KMS-11 (cell line): ENCODE measurements around the gene MSS51.

ENCODE experiments used
- H2AFZ ChIP-seq: fragments of 200-600 bp; sonication (generic); 2 replicates; pipeline ENCODE4 v1.6.1; 2016; ENCODE audit warnings: antibody characterized with exemption, mixed run types, low read depth
- H3K27ac ChIP-seq: fragments of 200-600 bp; sonication (generic); 2 replicates; pipeline ENCODE4 v1.6.1; 2016; ENCODE audit warnings: mild to moderate bottlenecking, mixed run types
- H3K27me3 ChIP-seq: fragments of 200-600 bp; sonication (generic); 2 replicates; pipeline ENCODE4 v1.6.1; 2017; ENCODE audit warnings: mild to moderate bottlenecking, low read depth, mixed run types, moderate library complexity; ENCODE audit not compliant: insufficient read depth
- H3K36me3 ChIP-seq: fragments of 200-600 bp; sonication (generic); 2 replicates; pipeline ENCODE4 v1.6.1; 2017; ENCODE audit warnings: mild to moderate bottlenecking, mixed run types; ENCODE audit not compliant: insufficient read depth
- H3K4me1 ChIP-seq: fragments of 200-600 bp; sonication (generic); 2 replicates; pipeline ENCODE4 v1.6.1; 2016; ENCODE audit warnings: mild to moderate bottlenecking, low read depth, mixed run types; ENCODE audit not compliant: poor library complexity, severe bottlenecking
- H3K4me2 ChIP-seq: fragments of 200-600 bp; sonication (generic); 2 replicates; pipeline ENCODE4 v1.7.0; 2016; ENCODE audit warnings: mild to moderate bottlenecking, mixed run types
- H3K4me3 ChIP-seq: fragments of 200-600 bp; sonication (generic); IDR thresholded peaks from 2 replicates; pipeline ENCODE4 v1.6.1; 2017; ENCODE audit warnings: low read depth, low read length, mixed read lengths; ENCODE audit not compliant: insufficient read depth
- H3K79me2 ChIP-seq: fragments of 200-600 bp; sonication (generic); 2 replicates; pipeline ENCODE4 v1.6.1; 2016; ENCODE audit warnings: low read depth, mixed run types; ENCODE audit not compliant: insufficient read depth
- H3K9ac ChIP-seq: fragments of 200-600 bp; sonication (generic); 2 replicates; pipeline ENCODE4 v1.6.1; 2016; ENCODE audit warnings: mild to moderate bottlenecking, mixed run types
- H4K20me1 ChIP-seq: fragments of 200-600 bp; sonication (generic); 2 replicates; pipeline ENCODE4 v1.6.1; 2016; ENCODE audit warnings: mild to moderate bottlenecking, mixed run types; ENCODE audit not compliant: insufficient read depth
- CTCF ChIP-seq: fragments of 200-600 bp; sonication (generic); conservative IDR thresholded peaks from 2 replicates; pipeline ENCODE4 v1.6.1; 2017; ENCODE audit warnings: low read depth, mild to moderate bottlenecking, antibody characterized with exemption, low read length, moderate library complexity, mixed read lengths

Gene MSS51

GRCh38 chr10:73446926-73447325 lies 13.6 kb upstream of the MSS51 start:
- no peak overlapping the region for H3K4me3 ChIP-seq
- TF ChIP-seq CTCF, result no peak
- H3K4me1 ChIP-seq, result no peaks in the 10 kb centered on the region
- H2AFZ ChIP-seq, result no peak overlapping the region
- no peaks in the 10 kb centered on the region for H3K36me3 ChIP-seq
- no peak overlapping the region for H3K9ac ChIP-seq
- no peaks in the 10 kb centered on the region for H3K79me2 ChIP-seq
- no peaks in the 10 kb centered on the region for H3K27me3 ChIP-seq
- no peak overlapping the region for H3K4me2 ChIP-seq
- H4K20me1 ChIP-seq, result no peaks in the 10 kb centered on the region
- H3K27ac ChIP-seq, result no peak overlapping the region

- H4K20me1 ChIP-seq, result no peaks in the 10 kb centered on the region
- H3K27me3 ChIP-seq, result no peaks in the 10 kb centered on the region
- H3K9ac ChIP-seq, result no peak overlapping the region
- no peak for TF ChIP-seq CTCF
- no peaks in the 10 kb centered on the region for H3K36me3 ChIP-seq
- H3K79me2 ChIP-seq, result no peaks in the 10 kb centered on the region
- H3K4me2 ChIP-seq, result no peak overlapping the region
- H3K4me1 ChIP-seq, result no peaks in the 10 kb centered on the region
- no peak overlapping the region for H3K4me3 ChIP-seq
- H2AFZ ChIP-seq, result no peak overlapping the region
- H3K27ac ChIP-seq, result no peak overlapping the region
These were observed 11.1 kb upstream of the MSS51 start for GRCh38 chr10:73444457-73444856.

- Histone ChIP-seq H3K36me3 (no peaks in the 10 kb centered on the region), H3K27me3 (no peaks in the 10 kb centered on the region), H2AFZ (no peak overlapping the region), H3K4me1 (no peaks in the 10 kb centered on the region), H3K4me3 (no peak overlapping the region), H3K9ac (no peak overlapping the region), H3K4me2 (no peak overlapping the region), H3K27ac (no peak overlapping the region), H3K79me2 (no peaks in the 10 kb centered on the region), H4K20me1 (no peaks in the 10 kb centered on the region)
- no peak for TF ChIP-seq CTCF
These were observed 6.4 kb upstream of the MSS51 start for GRCh38 chr10:73439605-73440312.

GRCh38 chr10:73439055-73439454 lies 5.7 kb upstream of the MSS51 start:
- Histone ChIP-seq H4K20me1 (no peaks in the 10 kb centered on the region), H3K9ac (no peak overlapping the region), H3K4me2 (no peak overlapping the region), H3K36me3 (no peaks in the 10 kb centered on the region), H3K27me3 (no peaks in the 10 kb centered on the region), H3K4me1 (no peaks in the 10 kb centered on the region), H3K4me3 (no peak overlapping the region), H3K27ac (no peak overlapping the region), H3K79me2 (no peaks in the 10 kb centered on the region), H2AFZ (no peak overlapping the region)
- TF ChIP-seq CTCF, result no peak
